HG03039 (cell line): ENCODE measurements around the gene FBXO42.
"Not testable (repeated sequence)": the region's sequence is repeated elsewhere in the genome, so short reads cannot be mapped to it uniquely, and the experiment has no call there.

Experiments
- ATAC-seq: cut with Tn5 transposase; IDR thresholded peaks from one replicate; pipeline ENCODE4 v1.9.1; 2021; ENCODE audit warnings: mild to moderate bottlenecking, moderate library complexity; ENCODE audit not compliant: unreplicated experiment

Gene FBXO42

GRCh38 chr1:16222716-16223115 lies 129.6 kb downstream of the FBXO42 start:
- not testable (repeated sequence) for ATAC-seq

DNA sequence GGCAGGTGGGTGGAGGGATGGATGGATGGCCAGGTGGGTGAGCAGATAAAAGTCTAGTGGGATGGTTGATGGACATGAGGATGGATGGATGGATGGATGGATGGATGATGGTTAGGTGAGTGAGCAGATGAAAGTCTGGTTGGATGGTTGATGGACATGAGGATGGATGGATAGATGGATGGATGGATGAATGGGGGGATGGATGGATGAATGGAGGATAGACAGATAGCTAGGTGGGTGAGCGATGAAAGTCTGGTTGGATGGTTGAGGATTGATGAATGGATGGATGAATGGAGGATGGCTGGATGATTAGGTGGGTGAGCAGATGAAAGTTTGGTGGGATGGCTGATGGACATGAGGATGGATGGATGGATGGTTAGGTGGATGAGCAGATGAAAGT lies 130.8 kb downstream of the FBXO42 start:
- no peak for ATAC-seq

DNA sequence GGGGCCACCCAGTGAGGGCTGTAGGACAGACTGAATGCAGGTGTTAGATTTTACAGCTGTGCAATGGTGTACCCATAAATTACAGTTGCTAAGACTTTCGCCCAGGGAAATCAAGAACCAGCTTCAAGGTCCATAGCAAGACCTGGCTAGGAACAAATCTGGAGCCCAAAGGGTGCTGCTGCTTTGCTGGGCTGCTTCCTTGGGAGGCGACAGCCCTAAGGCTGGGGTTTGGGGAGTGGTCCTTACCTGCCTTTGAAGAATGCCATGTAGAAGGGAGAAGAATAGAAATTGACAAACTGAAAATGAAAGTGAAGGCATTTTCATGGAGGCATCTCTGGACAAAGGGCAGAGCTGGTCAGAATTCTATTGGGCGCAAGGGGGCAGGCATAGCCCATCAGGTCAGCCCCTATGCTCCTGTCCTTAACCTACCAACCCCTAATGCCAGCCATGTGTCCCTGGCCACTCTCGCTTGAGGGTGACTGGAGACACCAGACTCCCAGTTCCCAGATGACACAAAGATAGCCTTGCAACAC lies 132.2 kb downstream of the FBXO42 start:
- no peak for ATAC-seq

DNA sequence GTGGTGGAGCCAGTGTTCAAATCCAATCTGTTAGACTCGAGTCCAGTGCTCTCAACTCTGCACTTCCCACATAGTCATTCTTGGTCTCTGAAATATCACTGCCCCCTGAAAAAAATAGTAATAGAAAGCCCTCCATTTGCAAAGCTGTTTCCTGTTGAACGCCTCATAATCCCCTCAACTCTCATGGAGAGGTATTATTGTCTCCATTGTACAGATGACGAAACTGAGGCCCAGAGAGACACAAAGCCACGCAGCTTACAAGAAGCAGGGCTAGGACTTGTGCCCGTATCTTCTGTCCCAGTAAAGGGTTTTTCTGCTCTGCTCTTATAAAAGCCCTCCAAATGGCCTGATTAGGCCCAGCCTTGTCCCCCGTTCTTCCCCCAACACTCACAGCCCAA lies 133.6 kb downstream of the FBXO42 start:
- no peak for ATAC-seq

DNA sequence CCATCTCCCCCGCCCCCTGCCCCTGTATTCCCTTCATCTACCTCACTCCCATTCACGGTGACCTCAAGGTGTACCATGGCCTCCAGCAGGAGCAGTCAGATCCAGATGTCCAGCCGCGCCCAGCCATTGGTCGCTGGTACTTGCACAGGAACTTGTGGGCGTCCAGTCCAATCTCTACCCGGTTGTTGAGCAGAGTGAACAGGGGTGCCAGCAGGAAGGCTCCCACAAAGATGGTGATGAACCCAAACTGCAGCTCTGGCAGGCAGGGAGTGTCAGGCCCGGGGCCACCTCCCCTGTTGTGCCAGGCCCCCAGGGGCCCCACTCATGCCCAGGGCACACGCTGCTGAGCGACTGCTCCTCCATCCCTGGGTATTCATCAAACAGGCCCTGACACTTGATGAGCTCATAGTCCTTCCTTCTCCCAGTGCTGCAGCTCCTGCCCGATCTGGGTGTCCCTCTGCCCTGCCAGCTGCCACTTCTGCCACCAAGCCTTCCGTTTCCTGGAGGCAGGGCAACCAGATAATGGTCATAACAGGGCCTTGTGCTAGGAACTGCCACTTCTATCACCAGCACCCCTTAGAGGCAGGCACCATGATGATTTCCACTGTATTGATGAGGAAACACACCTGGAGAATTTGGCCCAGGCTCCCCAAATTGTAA lies 134.1 kb downstream of the FBXO42 start:
- no peak for ATAC-seq

GRCh38 chr1:16217061-16217785 lies 135.1 kb downstream of the FBXO42 start:
- ATAC-seq, result peak; percentile 80

GRCh38 chr1:16215882-16216753 lies 136.2 kb downstream of the FBXO42 start:
- no peak for ATAC-seq

- not testable (repeated sequence) for ATAC-seq
Measured at GRCh38 chr1:16215240-16215639, 137.0 kb downstream of the FBXO42 start.

DNA sequence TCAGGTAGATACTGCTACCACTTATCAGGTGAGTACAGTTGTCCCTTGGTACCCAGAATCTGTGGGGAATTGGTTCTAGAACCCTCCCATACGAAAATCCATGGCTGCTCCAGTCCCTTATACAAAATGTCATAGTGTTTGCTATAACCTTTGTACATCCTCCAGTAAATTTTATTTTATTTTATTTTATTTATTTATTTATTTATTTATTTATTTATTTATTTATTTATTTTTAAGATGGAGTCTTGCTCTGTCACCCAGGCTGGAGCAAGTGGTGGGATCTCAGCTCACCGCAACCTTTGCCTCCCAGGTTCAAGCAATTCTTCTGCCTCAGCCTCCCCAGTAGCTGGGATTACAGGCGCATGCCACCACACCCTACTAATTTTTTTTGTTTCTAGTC lies 138.7 kb downstream of the FBXO42 start:
- ATAC-seq, result not testable (repeated sequence)

DNA sequence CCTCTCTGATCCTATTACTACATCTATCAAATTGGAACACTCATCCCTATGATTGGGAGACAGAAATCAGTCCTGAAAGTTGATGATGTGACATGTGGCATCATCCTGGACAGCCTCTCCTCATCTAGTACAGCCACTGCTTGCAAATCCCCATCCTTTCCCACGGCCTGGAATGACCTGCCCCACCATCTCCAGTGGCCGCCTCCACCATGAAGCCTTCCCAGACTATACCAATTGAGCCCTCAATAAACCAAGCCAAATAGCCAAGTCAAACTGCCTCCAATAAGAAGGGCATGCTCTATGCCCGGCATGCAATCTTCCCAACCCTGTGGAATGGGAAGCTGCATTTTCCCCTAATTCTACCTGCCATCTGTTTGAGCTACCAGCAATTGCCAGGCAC lies 139.3 kb downstream of the FBXO42 start:
- ATAC-seq, result no peak

- ATAC-seq, result no peak
Measured at GRCh38 chr1:16212251-16212961, 139.9 kb downstream of the FBXO42 start, which contains the start of gene ARHGEF19. Gene ARHGEF19, minus strand, starts transcription at chr1:16212652. Its CDS starts 3,598 bp downstream, at chr1:16209054.

DNA sequence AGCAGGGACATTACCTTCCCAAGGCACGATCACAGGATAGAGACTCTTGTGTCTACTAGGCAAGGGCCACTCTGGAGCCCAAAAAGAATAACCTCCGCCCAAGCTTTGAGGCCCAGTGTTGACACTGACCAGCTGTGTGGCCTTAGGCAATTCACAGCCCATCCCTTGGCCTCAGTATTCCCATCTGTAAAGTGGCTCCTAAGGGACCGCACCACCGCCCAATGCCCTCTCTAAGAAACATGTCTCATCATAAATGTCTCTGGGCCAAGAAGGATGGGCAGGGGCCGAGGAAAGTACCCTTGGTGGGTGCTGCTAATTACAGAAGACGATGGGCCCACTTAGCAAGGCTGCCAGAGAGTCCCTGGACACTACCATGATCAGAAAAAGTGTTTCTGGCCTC lies 140.5 kb downstream of the FBXO42 start:
- ATAC-seq, result no peak

DNA sequence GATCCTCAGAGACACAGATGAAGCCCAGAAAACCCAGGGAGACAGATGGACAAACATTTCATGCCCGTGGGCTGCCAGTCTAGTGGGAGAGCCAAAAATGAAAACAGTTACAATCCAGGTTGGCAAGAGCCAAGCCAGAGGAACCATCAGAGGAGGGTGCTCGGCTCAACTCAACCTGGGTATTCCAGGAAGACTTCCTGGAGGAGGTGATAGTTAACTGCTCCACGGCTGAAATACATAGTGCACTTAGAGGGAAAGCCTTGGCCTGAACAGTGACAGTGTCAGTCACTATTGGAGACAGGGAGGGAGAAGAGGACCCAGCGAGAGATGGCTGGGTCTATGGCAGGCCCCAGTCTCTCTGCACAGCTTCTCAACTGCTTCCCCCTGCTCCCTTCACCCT lies 141.7 kb downstream of the FBXO42 start:
- no peak for ATAC-seq

- ATAC-seq, result no peak
Measured at GRCh38 chr1:16209847-16210407, 142.4 kb downstream of the FBXO42 start.

- no peak for ATAC-seq
Measured at GRCh38 chr1:16209132-16209846, 143.0 kb downstream of the FBXO42 start.

- ATAC-seq, result no peak
Measured at GRCh38 chr1:16208270-16208987, 143.9 kb downstream of the FBXO42 start.

GRCh38 chr1:16207318-16208269 lies 144.7 kb downstream of the FBXO42 start:
- ATAC-seq, result no peak
